PC-9 (cell line): Measurements from ENCODE around the gene SLIT1. TPM values are rescaled to one million over a fixed set of nuclear protein-coding genes. Genes with fewer than 3 reads are reported as not detected.
A peak's percentile ranks its signal among the peaks of the same experiment; 100 is the strongest.

Experiments used
- BruUV-seq: library from RNA; stranded (reverse); fragments of 400-500 nt; replicated peaks from 2 replicates; lab custom pipeline; 2021; lab: Mats Ljungman, UMichigan
- CTCF ChIA-PET: fragments of 300-600 bp; sonication (Branson Sonifier 250); formaldehyde crosslinking; loops from one replicate; lab custom pipeline; 2022; ENCODE audit warnings: antibody characterized with exemption; lab: Charles Lee
- POLR2A ChIA-PET: fragments of 300-600 bp; sonication (Branson Sonifier 250); formaldehyde crosslinking; loops from one replicate; lab custom pipeline; 2022; ENCODE audit warnings: antibody characterized with exemption; ENCODE audit not compliant: unreplicated experiment; lab: Charles Lee
- DNase-seq, 2 experiments: peaks; one replicate each; pipeline versions ENCODE4 v3.0.0 to v3.0.0-alpha.2; 2015 to 2022; ENCODE audit warnings: mixed read lengths in 1 of 2
- H2AFZ ChIP-seq: fragments of 200-600 bp; sonication (generic); 2 replicates; pipeline ENCODE4 v1.8.1; 2017; ENCODE audit warnings: antibody characterized with exemption
- H3F3A ChIP-seq: fragments of 200-600 bp; sonication (generic); 2 replicates; pipeline ENCODE4 v1.8.1; 2017; ENCODE audit warnings: antibody characterized with exemption, mild to moderate bottlenecking, low read depth; ENCODE audit not compliant: insufficient read depth
- H3K27ac ChIP-seq: fragments of 200-600 bp; sonication (generic); 2 replicates; pipeline ENCODE4 v1.6.1; 2016; ENCODE audit warnings: mixed run types
- H3K27me3 ChIP-seq: fragments of 200-600 bp; sonication (generic); 2 replicates; pipeline ENCODE4 v1.6.1; 2016; ENCODE audit warnings: low read depth, mixed run types; ENCODE audit not compliant: insufficient read depth
- H3K36me3 ChIP-seq: fragments of 200-600 bp; sonication (generic); 2 replicates; pipeline ENCODE4 v1.6.1; 2016; ENCODE audit warnings: low read depth, mixed run types
- H3K4me1 ChIP-seq: fragments of 200-600 bp; sonication (generic); replicated peaks from 2 replicates; pipeline ENCODE4 v1.6.1; 2016; ENCODE audit warnings: mixed run types; ENCODE audit not compliant: insufficient read depth
- H3K4me2 ChIP-seq: fragments of 200-600 bp; sonication (generic); 2 replicates; pipeline ENCODE4 v1.6.1; 2017; ENCODE audit warnings: mixed run types
- H3K4me3 ChIP-seq: fragments of 200-600 bp; sonication (generic); 2 replicates; pipeline ENCODE4 v1.6.1; 2016; ENCODE audit warnings: mixed run types
- H3K79me2 ChIP-seq: fragments of 200-600 bp; sonication (generic); 2 replicates; pipeline ENCODE4 v1.6.1; 2017; ENCODE audit warnings: low read depth, mixed run types
- H3K9me2 ChIP-seq: fragments of 200-600 bp; sonication (generic); 2 replicates; pipeline ENCODE4 v1.8.1; 2017; ENCODE audit warnings: mild to moderate bottlenecking; ENCODE audit not compliant: insufficient read depth
- H3K9me3 ChIP-seq: fragments of 200-600 bp; sonication (generic); 2 replicates; pipeline ENCODE4 v1.8.1; 2016; ENCODE audit warnings: low read depth; ENCODE audit not compliant: insufficient read depth
- H4K20me1 ChIP-seq: fragments of 200-600 bp; sonication (generic); 2 replicates; pipeline ENCODE4 v1.8.1; 2017; ENCODE audit not compliant: insufficient read depth
- CTCF ChIP-seq: fragments of 200-600 bp; sonication (generic); conservative IDR thresholded peaks from 2 replicates; pipeline ENCODE4 v1.6.1; 2017; ENCODE audit warnings: mixed run types, antibody characterized with exemption, mild to moderate bottlenecking, moderate library complexity
- EZH2 ChIP-seq: fragments of 200-600 bp; sonication (generic); IDR thresholded peaks from 2 replicates; pipeline ENCODE4 v1.8.0; 2017; ENCODE audit warnings: antibody characterized with exemption, low read depth
- intact Hi-C: fragments of 100-400 bp; cut with micrococcal nuclease; formaldehyde crosslinking; loops from one replicate; pipeline ENCODE4 v1.10.0; 2022; ENCODE audit not compliant: unreplicated experiment
- total RNA-seq: library from RNA; stranded (reverse); gene quantifications from 2 replicates; pipeline ENCODE4 v1.2.3, GENCODE V29; 2021

The SLIT1 gene
- total RNA-seq, 1 experiment from 2014 or later = not detected

- H2AFZ ChIP-seq = no peak overlapping the region
- ChIA-PET POLR2A (no interaction called here), CTCF (no interaction called here)
- TF ChIP-seq EZH2 (no peak), CTCF (peak; percentile 29; the same call in 1 of the 2 replicates)
- DNase-seq = peak in 1 of 2 experiments; percentile 2
- no peaks in the 10 kb centered on the region for H4K20me1 ChIP-seq
- intact Hi-C loops = no loop called here
- no peaks in the 10 kb centered on the region for H3K4me1 ChIP-seq
- H3F3A ChIP-seq = no peaks in the 10 kb centered on the region
- H3K9me2 ChIP-seq = no peaks in the 10 kb centered on the region
- no peak overlapping the region for H3K4me2 ChIP-seq
- no peaks in the 10 kb centered on the region for H3K79me2 ChIP-seq
- no peaks in the 10 kb centered on the region for H3K36me3 ChIP-seq
- peaks cover 60% of the 10 kb centered on the region for H3K27me3 ChIP-seq
- no peaks in the 10 kb centered on the region for H3K9me3 ChIP-seq
- no peak overlapping the region for H3K27ac ChIP-seq
- no TSS peak for BruUV-seq
- H3K4me3 ChIP-seq = no peak overlapping the region
These were observed 47.6 kb downstream of the SLIT1 start for GRCh38 chr10:97138174-97138573.

- no peaks in the 10 kb centered on the region for H3K4me1 ChIP-seq
- TF ChIP-seq CTCF = no peak
- TF ChIP-seq EZH2 = no peak
- CTCF ChIA-PET = no interaction called here
- H3K4me2 ChIP-seq = no peak overlapping the region
- POLR2A ChIA-PET = no interaction called here
- no peaks in the 10 kb centered on the region for H3K36me3 ChIP-seq
- BruUV-seq = no TSS peak
- intact Hi-C loops = no loop called here
- H3K27me3 ChIP-seq = peaks cover 48% of the 10 kb centered on the region
- no peaks in the 10 kb centered on the region for H3K9me2 ChIP-seq
- no peaks in the 10 kb centered on the region for H3K79me2 ChIP-seq
- H3K4me3 ChIP-seq = no peak overlapping the region
- no peaks in the 10 kb centered on the region for H3K9me3 ChIP-seq
- DNase-seq = no peak
- no peaks in the 10 kb centered on the region for H4K20me1 ChIP-seq
- H3F3A ChIP-seq = no peaks in the 10 kb centered on the region
- H3K27ac ChIP-seq = no peak overlapping the region
- no peak overlapping the region for H2AFZ ChIP-seq
These were observed 49.0 kb downstream of the SLIT1 start for GRCh38 chr10:97136756-97137155.

- Histone ChIP-seq H3K9me2 (no peaks in the 10 kb centered on the region), H3F3A (no peaks in the 10 kb centered on the region), H2AFZ (no peak overlapping the region), H3K79me2 (no peaks in the 10 kb centered on the region), H3K4me2 (no peak overlapping the region), H3K9me3 (no peaks in the 10 kb centered on the region), H3K4me1 (no peaks in the 10 kb centered on the region), H3K27me3 (peaks cover 39% of the 10 kb centered on the region), H3K36me3 (no peaks in the 10 kb centered on the region), H4K20me1 (no peaks in the 10 kb centered on the region), H3K27ac (no peak overlapping the region), H3K4me3 (no peak overlapping the region)
- BruUV-seq = no TSS peak
- intact Hi-C loops = no loop called here
- DNase-seq = no peak
- ChIA-PET CTCF (no interaction called here), POLR2A (no interaction called here)
- TF ChIP-seq EZH2 = no peak
- no peak for TF ChIP-seq CTCF
These were observed 50.3 kb downstream of the SLIT1 start for GRCh38 chr10:97135464-97135863.
